ENCODE results near the gene HAUS8.
"Not testable (repeated sequence)": the region's sequence is repeated elsewhere in the genome, so short reads cannot be mapped to it uniquely, and the experiment has no call there.

The HAUS8 gene

GRCh38 chr19:17035842-17036424 lies 39.3 kb downstream of the HAUS8 start:
- DNase-seq (ENCODE audit: low read depth): no peak

GRCh38 chr19:17031741-17032140 lies 43.5 kb downstream of the HAUS8 start:
- DNase-seq (ENCODE audit: low read depth): no peak

GRCh38 chr19:17027535-17027975 lies 47.7 kb downstream of the HAUS8 start:
- no peak for DNase-seq (ENCODE audit: low read depth)

- no peak for DNase-seq (ENCODE audit: low read depth)
These were observed 48.3 kb downstream of the HAUS8 start, which contains the start of gene CPAMD8 for GRCh38 chr19:17026706-17027534. TSS of gene CPAMD8 (minus strand) at chr19:17026810. CDS start at chr19:17026642, 168 bp downstream.

- no peak for DNase-seq (ENCODE audit: low read depth)
These were observed 49.1 kb downstream of the HAUS8 start for GRCh38 chr19:17025991-17026658.

- DNase-seq (ENCODE audit: low read depth): no peak
These were observed 49.9 kb downstream of the HAUS8 start for GRCh38 chr19:17025361-17025760.

GRCh38 chr19:17024941-17025340 lies 50.3 kb downstream of the HAUS8 start:
- not testable (repeated sequence) for DNase-seq (ENCODE audit: low read depth)

GRCh38 chr19:17023805-17024204 lies 51.4 kb downstream of the HAUS8 start:
- no peak for DNase-seq (ENCODE audit: low read depth)

- DNase-seq (ENCODE audit: low read depth): no peak
These were observed 52.5 kb downstream of the HAUS8 start for GRCh38 chr19:17022738-17023137.

- DNase-seq (ENCODE audit: low read depth): peak; percentile 6
These were observed 53.3 kb downstream of the HAUS8 start for GRCh38 chr19:17021793-17022590.

- DNase-seq (ENCODE audit: low read depth): no peak
These were observed 53.9 kb downstream of the HAUS8 start for GRCh38 chr19:17021328-17021727.

- DNase-seq (ENCODE audit: low read depth): no peak
These were observed 54.4 kb downstream of the HAUS8 start for GRCh38 chr19:17020823-17021222.

- DNase-seq (ENCODE audit: low read depth): no peak
These were observed 54.9 kb downstream of the HAUS8 start for GRCh38 chr19:17020385-17020784.

- DNase-seq (ENCODE audit: low read depth): not testable (repeated sequence)
These were observed 60.9 kb downstream of the HAUS8 start for GRCh38 chr19:17014212-17014861.

- DNase-seq (ENCODE audit: low read depth): no peak
These were observed 63.8 kb downstream of the HAUS8 start for GRCh38 chr19:17011485-17011884.

- DNase-seq (ENCODE audit: low read depth): no peak
These were observed 68.7 kb downstream of the HAUS8 start for GRCh38 chr19:17006579-17006978.

- DNase-seq (ENCODE audit: low read depth): no peak
These were observed 70.3 kb downstream of the HAUS8 start for GRCh38 chr19:17005000-17005399.

GRCh38 chr19:17004386-17004785 lies 70.9 kb downstream of the HAUS8 start:
- DNase-seq (ENCODE audit: low read depth): no peak

GRCh38 chr19:17002455-17002854 lies 72.8 kb downstream of the HAUS8 start:
- DNase-seq (ENCODE audit: low read depth): no peak

- no peak for DNase-seq (ENCODE audit: low read depth)
These were observed 73.6 kb downstream of the HAUS8 start for GRCh38 chr19:17001603-17002183.
